Activated B cell treated with CpG ODN at 0.5 μM for 24 hours (primary cell): ENCODE results near the gene LTBP2. TPM values are rescaled to one million over a fixed set of nuclear protein-coding genes. Genes with fewer than 3 reads are reported as not detected.

Experiments used
- ATAC-seq: fragments of 200-7000 bp; cut with Tn5 transposase; one replicate; pipeline ENCODE4 v1.10.0; 2021; ENCODE audit warnings: low read depth, mild to moderate bottlenecking, moderate library complexity
- CTCF ChIA-PET: fragments of 350-600 bp; sonication (Branson Sonifier 250); formaldehyde crosslinking; loops from one replicate; lab custom pipeline; 2021; ENCODE audit warnings: antibody characterized with exemption; lab: Charles Lee
- POLR2A ChIA-PET: fragments of 350-600 bp; sonication (Branson Sonifier 250); formaldehyde crosslinking; loops from one replicate; lab custom pipeline; 2021; ENCODE audit warnings: antibody characterized with exemption; lab: Charles Lee
- DNase-seq: peaks from one replicate; pipeline ENCODE4 v3.0.0; 2022
- H3K27ac Mint-ChIP-seq: one replicate; pipeline ENCODE4 v1.8.0; 2020; ENCODE audit warnings: mixed read lengths
- H3K27me3 Mint-ChIP-seq: one replicate; pipeline ENCODE4 v1.8.0; 2021; ENCODE audit warnings: mixed read lengths
- H3K36me3 Mint-ChIP-seq: one replicate; pipeline ENCODE4 v1.8.0; 2021; ENCODE audit warnings: low read depth, mixed read lengths
- H3K4me1 Mint-ChIP-seq: one replicate; pipeline ENCODE4 v1.8.0; 2021; ENCODE audit warnings: mixed read lengths
- H3K4me3 Mint-ChIP-seq: one replicate; pipeline ENCODE4 v1.8.0; 2020; ENCODE audit warnings: mild to moderate bottlenecking, mixed read lengths
- H3K9me3 Mint-ChIP-seq: one replicate; pipeline ENCODE4 v1.8.0; 2020; ENCODE audit warnings: mixed read lengths
- intact Hi-C: fragments of 100-400 bp; cut with micrococcal nuclease; formaldehyde crosslinking; loops from one replicate; pipeline ENCODE4 v1.15.1; 2024
- total RNA-seq: library from RNA; stranded (reverse); gene quantifications from 2 replicates; pipeline ENCODE4 v1.2.3, GENCODE V29; 2022
- TF ChIP-seq, protein P1 (sequence below): fragments of 200-600 bp; IDR thresholded peaks from one replicate; pipeline ENCODE4 v1.8.0; 2022; ENCODE audit warnings: antibody characterized with exemption, mild to moderate bottlenecking

Gene LTBP2
- total RNA-seq, 1 donor from 2014 or later, result 0.11 TPM

DNA sequence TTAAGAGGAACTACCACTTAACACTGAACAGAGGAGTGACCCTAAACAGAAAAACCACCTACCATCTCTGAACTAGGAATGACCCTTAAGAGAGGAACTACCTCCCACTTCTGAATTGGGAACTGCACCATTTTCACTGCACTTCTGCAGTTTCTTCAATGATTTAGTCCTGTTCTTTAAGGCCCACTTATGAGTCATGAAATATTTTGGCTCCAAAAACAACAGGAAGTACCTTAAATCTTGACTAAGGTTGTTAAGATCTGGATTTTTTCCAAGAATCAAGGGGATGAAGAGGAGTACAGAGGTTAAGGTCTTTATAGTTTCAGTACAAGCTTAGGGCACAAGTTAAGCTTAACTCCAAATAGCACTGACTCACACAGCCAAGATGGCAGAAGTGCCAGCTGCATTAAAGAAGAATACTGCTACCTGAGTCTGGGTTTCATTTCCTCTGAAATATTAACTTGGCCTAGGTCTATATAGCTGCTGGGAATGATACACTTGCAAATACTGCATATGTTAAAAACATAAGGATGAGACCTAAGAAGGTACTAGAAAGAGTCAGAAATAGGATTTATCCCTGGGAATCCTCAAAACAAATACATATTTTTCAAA, 123.1 kb downstream of the LTBP2 start:
- H3K9me3 Mint-ChIP-seq, result no peaks in the 10 kb centered on the region
- ChIA-PET CTCF (no interaction called here), POLR2A (interaction anchor here (0.9 kb wide), 1 partner anchor 87 kb away, joined by 3 read pairs; no protein-coding TSS in a partner anchor)
- no peaks in the 10 kb centered on the region for H3K27me3 Mint-ChIP-seq
- TF ChIP-seq, protein P1, sequence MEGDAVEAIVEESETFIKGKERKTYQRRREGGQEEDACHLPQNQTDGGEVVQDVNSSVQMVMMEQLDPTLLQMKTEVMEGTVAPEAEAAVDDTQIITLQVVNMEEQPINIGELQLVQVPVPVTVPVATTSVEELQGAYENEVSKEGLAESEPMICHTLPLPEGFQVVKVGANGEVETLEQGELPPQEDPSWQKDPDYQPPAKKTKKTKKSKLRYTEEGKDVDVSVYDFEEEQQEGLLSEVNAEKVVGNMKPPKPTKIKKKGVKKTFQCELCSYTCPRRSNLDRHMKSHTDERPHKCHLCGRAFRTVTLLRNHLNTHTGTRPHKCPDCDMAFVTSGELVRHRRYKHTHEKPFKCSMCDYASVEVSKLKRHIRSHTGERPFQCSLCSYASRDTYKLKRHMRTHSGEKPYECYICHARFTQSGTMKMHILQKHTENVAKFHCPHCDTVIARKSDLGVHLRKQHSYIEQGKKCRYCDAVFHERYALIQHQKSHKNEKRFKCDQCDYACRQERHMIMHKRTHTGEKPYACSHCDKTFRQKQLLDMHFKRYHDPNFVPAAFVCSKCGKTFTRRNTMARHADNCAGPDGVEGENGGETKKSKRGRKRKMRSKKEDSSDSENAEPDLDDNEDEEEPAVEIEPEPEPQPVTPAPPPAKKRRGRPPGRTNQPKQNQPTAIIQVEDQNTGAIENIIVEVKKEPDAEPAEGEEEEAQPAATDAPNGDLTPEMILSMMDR, result no peak
- H3K36me3 Mint-ChIP-seq, result peaks cover 24% of the 10 kb centered on the region
- intact Hi-C loops, result no loop called here
- DNase-seq, result no peak
- peaks cover 18% of the 10 kb centered on the region for H3K4me1 Mint-ChIP-seq
- H3K27ac Mint-ChIP-seq, result peak overlapping the region; percentile 67
- no peak overlapping the region for H3K4me3 Mint-ChIP-seq
- ATAC-seq, result no peak

GRCh38 chr14:74486164-74486563, 125.9 kb downstream of the LTBP2 start:
- H3K36me3 Mint-ChIP-seq, result peaks cover 46% of the 10 kb centered on the region
- no peak for DNase-seq
- no peak for ATAC-seq
- H3K4me3 Mint-ChIP-seq, result no peak overlapping the region
- peaks cover 14% of the 10 kb centered on the region for H3K4me1 Mint-ChIP-seq
- intact Hi-C loops, result no loop called here
- H3K9me3 Mint-ChIP-seq, result no peaks in the 10 kb centered on the region
- POLR2A ChIA-PET, result no interaction called here
- TF ChIP-seq, protein P1, result no peak
- H3K27me3 Mint-ChIP-seq, result no peaks in the 10 kb centered on the region
- CTCF ChIA-PET, result no interaction called here
- no peak overlapping the region for H3K27ac Mint-ChIP-seq

DNA sequence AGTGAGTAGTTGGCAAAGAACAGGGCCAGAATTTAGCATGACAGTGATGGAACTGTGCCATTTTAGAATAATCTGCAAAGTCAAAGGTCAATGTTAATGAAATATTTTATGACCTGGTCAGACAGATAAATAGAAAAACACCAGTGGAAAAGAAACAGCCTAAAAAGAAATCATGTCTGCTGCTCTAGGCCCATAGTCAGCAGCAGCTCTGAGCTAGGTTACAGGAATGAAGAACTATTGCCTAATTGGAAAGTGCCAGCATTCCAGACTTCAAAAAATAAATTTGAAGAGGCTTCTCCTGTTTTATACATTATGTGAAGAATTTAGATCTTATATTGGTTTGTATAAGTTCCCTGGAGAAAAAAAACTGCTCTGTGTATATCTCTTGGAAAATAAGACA, 128.7 kb downstream of the LTBP2 start:
- no peaks in the 10 kb centered on the region for H3K9me3 Mint-ChIP-seq
- no peak overlapping the region for H3K27ac Mint-ChIP-seq
- intact Hi-C loops, result no loop called here

GRCh38 chr14:74482571-74482970, 129.5 kb downstream of the LTBP2 start:
- POLR2A ChIA-PET, result no interaction called here
- no peak overlapping the region for H3K4me3 Mint-ChIP-seq
- H3K27ac Mint-ChIP-seq, result no peak overlapping the region
- intact Hi-C loops, result no loop called here
- no peaks in the 10 kb centered on the region for H3K9me3 Mint-ChIP-seq
- CTCF ChIA-PET, result no interaction called here
- TF ChIP-seq, protein P1, result no peak
- no peaks in the 10 kb centered on the region for H3K27me3 Mint-ChIP-seq
- DNase-seq, result no peak
- no peak for ATAC-seq
- H3K4me1 Mint-ChIP-seq, result no peaks in the 10 kb centered on the region
- H3K36me3 Mint-ChIP-seq, result peaks cover 69% of the 10 kb centered on the region

More for the DNA sequence above, 128.7 kb downstream of the LTBP2 start:
- H3K27me3 Mint-ChIP-seq, result no peaks in the 10 kb centered on the region
- CTCF ChIA-PET, result no interaction called here
- no peak for ATAC-seq
- no peak for DNase-seq
- no peak overlapping the region for H3K4me3 Mint-ChIP-seq
- POLR2A ChIA-PET, result no interaction called here
- TF ChIP-seq, protein P1, result no peak
- H3K4me1 Mint-ChIP-seq, result no peaks in the 10 kb centered on the region
- peaks cover 68% of the 10 kb centered on the region for H3K36me3 Mint-ChIP-seq

- Mint-ChIP-seq H3K4me3 (no peak overlapping the region), H3K4me1 (no peaks in the 10 kb centered on the region), H3K27ac (no peak overlapping the region), H3K9me3 (no peaks in the 10 kb centered on the region), H3K27me3 (no peaks in the 10 kb centered on the region), H3K36me3 (peaks cover 76% of the 10 kb centered on the region)
- intact Hi-C loops, result no loop called here
- ChIA-PET CTCF (interaction anchor here (0.8 to 1.1 kb wide), 2 partner anchors 122 to 178 kb away, joined by 3 read pairs; no protein-coding TSS in a partner anchor), POLR2A (no interaction called here)
- ATAC-seq (no peak), DNase-seq (no peak)
- TF ChIP-seq, protein P1, result no peak
These were observed 132.0 kb downstream of the LTBP2 start for GRCh38 chr14:74480046-74480445.
